ENCODE measurements around the gene NFKBIA.

DNA sequence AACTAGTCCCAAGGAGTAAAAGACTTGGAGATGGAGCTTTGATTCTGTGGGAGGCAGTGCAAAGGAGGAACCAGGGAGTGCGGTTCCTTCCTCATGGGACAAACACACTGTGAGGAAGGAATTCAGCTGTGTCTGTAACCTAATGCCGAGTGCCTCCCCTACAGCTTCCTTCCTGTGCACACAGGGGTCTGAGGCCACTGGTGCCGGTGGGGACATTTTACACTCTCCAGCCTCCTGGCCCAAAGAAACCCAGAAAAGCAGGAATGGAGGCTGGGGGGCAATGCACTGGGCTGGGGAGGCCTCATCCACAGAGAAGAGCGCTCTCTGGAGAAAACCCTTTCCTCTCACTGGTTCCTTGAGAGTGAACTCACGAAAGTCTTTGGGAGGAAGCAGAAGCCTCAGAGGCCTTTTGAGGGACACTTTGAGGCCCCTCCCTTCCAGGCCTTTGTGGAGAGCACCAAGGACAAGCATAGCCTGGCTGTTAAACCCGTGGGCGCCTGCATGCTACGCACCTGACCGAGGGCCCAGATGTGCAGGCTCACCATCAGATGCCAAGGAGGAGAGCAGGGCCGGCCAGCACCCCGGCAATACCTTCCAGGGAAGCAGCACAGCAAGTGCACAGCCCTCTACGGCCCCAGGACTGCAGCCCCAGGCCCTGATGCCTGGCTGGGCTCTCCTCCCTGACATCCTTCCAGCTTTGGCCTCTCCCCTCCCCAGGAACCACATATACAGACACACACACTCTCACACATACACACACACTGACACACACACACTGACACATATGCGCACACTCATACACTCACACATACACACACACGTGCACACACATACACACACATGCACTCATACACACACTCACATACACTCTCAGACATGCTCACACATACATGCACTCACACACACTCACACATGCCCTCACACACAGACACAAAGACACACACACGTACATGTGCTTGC, 52.0 kb downstream of the NFKBIA start:
- peak in 1 of 4 donors; percentile 37 for TF ChIP-seq POLR2AphosphoS5 (IDR thresholded peaks at IDR 0.05)
- TF ChIP-seq, protein P1, sequence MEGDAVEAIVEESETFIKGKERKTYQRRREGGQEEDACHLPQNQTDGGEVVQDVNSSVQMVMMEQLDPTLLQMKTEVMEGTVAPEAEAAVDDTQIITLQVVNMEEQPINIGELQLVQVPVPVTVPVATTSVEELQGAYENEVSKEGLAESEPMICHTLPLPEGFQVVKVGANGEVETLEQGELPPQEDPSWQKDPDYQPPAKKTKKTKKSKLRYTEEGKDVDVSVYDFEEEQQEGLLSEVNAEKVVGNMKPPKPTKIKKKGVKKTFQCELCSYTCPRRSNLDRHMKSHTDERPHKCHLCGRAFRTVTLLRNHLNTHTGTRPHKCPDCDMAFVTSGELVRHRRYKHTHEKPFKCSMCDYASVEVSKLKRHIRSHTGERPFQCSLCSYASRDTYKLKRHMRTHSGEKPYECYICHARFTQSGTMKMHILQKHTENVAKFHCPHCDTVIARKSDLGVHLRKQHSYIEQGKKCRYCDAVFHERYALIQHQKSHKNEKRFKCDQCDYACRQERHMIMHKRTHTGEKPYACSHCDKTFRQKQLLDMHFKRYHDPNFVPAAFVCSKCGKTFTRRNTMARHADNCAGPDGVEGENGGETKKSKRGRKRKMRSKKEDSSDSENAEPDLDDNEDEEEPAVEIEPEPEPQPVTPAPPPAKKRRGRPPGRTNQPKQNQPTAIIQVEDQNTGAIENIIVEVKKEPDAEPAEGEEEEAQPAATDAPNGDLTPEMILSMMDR (IDR thresholded peaks at IDR 0.05), result no peak
- TF ChIP-seq EP300 (IDR thresholded peaks at IDR 0.05), result no peak

Measured in sigmoid colon (tissue), 4 donors.